WTC11 (cell line): ENCODE results near the gene BDH1. TPM values are rescaled to one million over a fixed set of nuclear protein-coding genes. Genes with fewer than 3 reads are reported as not detected.

ENCODE experiments used
- ATAC-seq: fragments of 200-7000 bp; cut with Tn5 transposase; 2 replicates; pipeline ENCODE4 v1.10.0; 2021; ENCODE audit warnings: mild to moderate bottlenecking, moderate library complexity
- CTCF ChIA-PET: fragments of 300-600 bp; sonication (Branson Sonifier 250); formaldehyde crosslinking; loops from one replicate; lab custom pipeline; 2021; ENCODE audit warnings: antibody characterized with exemption; lab: Charles Lee
- POLR2A ChIA-PET: fragments of 350-600 bp; sonication (Branson Sonifier 250); formaldehyde crosslinking; loops from one replicate; lab custom pipeline; 2021; ENCODE audit warnings: antibody characterized with exemption; lab: Charles Lee
- DNase-seq: peaks from one replicate; pipeline ENCODE4 v3.0.0; 2021; ENCODE audit warnings: low spot score
- H3K27ac Mint-ChIP-seq: 2 replicates; pipeline ENCODE4 v1.8.0; 2021; ENCODE audit warnings: mixed read lengths
- H3K27me3 Mint-ChIP-seq: 2 replicates; pipeline ENCODE4 v1.8.0; 2021; ENCODE audit warnings: low read depth, mild to moderate bottlenecking, moderate library complexity, mixed read lengths
- H3K36me3 Mint-ChIP-seq: 2 replicates; pipeline ENCODE4 v1.8.0; 2021; ENCODE audit warnings: mixed read lengths
- H3K4me1 Mint-ChIP-seq: 2 replicates; pipeline ENCODE4 v1.8.0; 2022; ENCODE audit warnings: mixed read lengths
- H3K4me3 Mint-ChIP-seq: 2 replicates; pipeline ENCODE4 v1.8.0; 2021; ENCODE audit warnings: mild to moderate bottlenecking, moderate library complexity, mixed read lengths
- H3K9me3 Mint-ChIP-seq: 2 replicates; pipeline ENCODE4 v1.8.0; 2021; ENCODE audit warnings: mixed read lengths
- ATF1 ChIP-seq: sonication (generic); formaldehyde crosslinking; IDR thresholded peaks from 2 replicates; pipeline ENCODE4 v1.8.1; 2023; ENCODE audit warnings: mild to moderate bottlenecking, moderate library complexity, missing genetic modification reagents
- GABPB1 ChIP-seq: sonication (generic); formaldehyde crosslinking; IDR thresholded peaks from 2 replicates; pipeline ENCODE4 v1.8.1; 2023; ENCODE audit warnings: mild to moderate bottlenecking, missing genetic modification reagents
- GTF2I ChIP-seq: fragments of 250-450 bp; sonication (Bioruptor Pico); conservative IDR thresholded peaks from 2 replicates; pipeline ENCODE4 v1.4.0; 2021; ENCODE audit warnings: mild to moderate bottlenecking
- KAT7 ChIP-seq: sonication (generic); formaldehyde crosslinking; IDR thresholded peaks from 2 replicates; pipeline ENCODE4 v1.8.1; 2023; ENCODE audit warnings: missing genetic modification reagents, mild to moderate bottlenecking, borderline replicate concordance
- MXD4 ChIP-seq: fragments of 250-450 bp; sonication (Bioruptor Pico); IDR thresholded peaks from 2 replicates; pipeline ENCODE4 v1.8.0; 2021; ENCODE audit warnings: mild to moderate bottlenecking, moderate library complexity, borderline replicate concordance
- MYBL2 ChIP-seq: sonication (generic); formaldehyde crosslinking; IDR thresholded peaks from 2 replicates; pipeline ENCODE4 v1.8.1; 2023; ENCODE audit warnings: mild to moderate bottlenecking, moderate library complexity, missing genetic modification reagents
- NFE2L1 ChIP-seq: sonication (generic); formaldehyde crosslinking; IDR thresholded peaks from 2 replicates; pipeline ENCODE4 v1.8.1; 2023; ENCODE audit warnings: missing genetic modification reagents
- NFYB ChIP-seq: sonication (generic); formaldehyde crosslinking; conservative IDR thresholded peaks from 2 replicates; pipeline ENCODE4 v1.8.0; 2022; ENCODE audit warnings: low read depth, missing genetic modification reagents
- NR2C2 ChIP-seq: sonication (generic); formaldehyde crosslinking; IDR thresholded peaks from 2 replicates; pipeline ENCODE4 v1.8.0; 2022; ENCODE audit warnings: mild to moderate bottlenecking, missing genetic modification reagents
- TEAD1 ChIP-seq: sonication (generic); formaldehyde crosslinking; IDR thresholded peaks from 2 replicates; pipeline ENCODE4 v1.8.0; 2022; ENCODE audit warnings: mild to moderate bottlenecking, missing genetic modification reagents
- ZNF416 ChIP-seq: fragments of 250-450 bp; sonication (Bioruptor Pico); IDR thresholded peaks from 2 replicates; pipeline ENCODE4 v1.9.0; 2021; ENCODE audit warnings: mild to moderate bottlenecking, inconsistent platforms
- total RNA-seq: library from RNA; stranded (reverse); gene quantifications from 3 replicates; pipeline ENCODE4 v1.2.3, GENCODE V29; 2021
- TF ChIP-seq, protein P1 (sequence below): fragments of 250-450 bp; sonication (Bioruptor Pico); IDR thresholded peaks from 2 replicates; pipeline ENCODE4 v1.9.0; 2021; ENCODE audit warnings: mild to moderate bottlenecking
- TF ChIP-seq, protein P2 (sequence below): sonication (generic); formaldehyde crosslinking; IDR thresholded peaks from 2 replicates; pipeline ENCODE4 v1.8.1; 2022; ENCODE audit warnings: missing genetic modification reagents, borderline replicate concordance
- TF ChIP-seq, protein P3 (sequence below): sonication (generic); formaldehyde crosslinking; IDR thresholded peaks from 2 replicates; pipeline ENCODE4 v1.8.1; 2023; ENCODE audit warnings: mild to moderate bottlenecking, missing genetic modification reagents
- TF ChIP-seq, protein P4 (sequence below): fragments of 250-450 bp; sonication (Bioruptor Pico); conservative IDR thresholded peaks from 2 replicates; pipeline ENCODE4 v1.9.0; 2021; ENCODE audit warnings: mild to moderate bottlenecking
- TF ChIP-seq, protein P5 (sequence below): fragments of 250-450 bp; sonication (Bioruptor Pico); IDR thresholded peaks from 2 replicates; pipeline ENCODE4 v2.1.2; 2022; ENCODE audit warnings: mild to moderate bottlenecking, moderate library complexity
- TF ChIP-seq, protein P6 (sequence below): sonication (generic); formaldehyde crosslinking; conservative IDR thresholded peaks from 2 replicates; pipeline ENCODE4 v1.8.1; 2022; ENCODE audit warnings: mild to moderate bottlenecking, missing genetic modification reagents

BDH1 gene
- total RNA-seq, 1 experiment from 2014 or later = 26.8 TPM

DNA sequence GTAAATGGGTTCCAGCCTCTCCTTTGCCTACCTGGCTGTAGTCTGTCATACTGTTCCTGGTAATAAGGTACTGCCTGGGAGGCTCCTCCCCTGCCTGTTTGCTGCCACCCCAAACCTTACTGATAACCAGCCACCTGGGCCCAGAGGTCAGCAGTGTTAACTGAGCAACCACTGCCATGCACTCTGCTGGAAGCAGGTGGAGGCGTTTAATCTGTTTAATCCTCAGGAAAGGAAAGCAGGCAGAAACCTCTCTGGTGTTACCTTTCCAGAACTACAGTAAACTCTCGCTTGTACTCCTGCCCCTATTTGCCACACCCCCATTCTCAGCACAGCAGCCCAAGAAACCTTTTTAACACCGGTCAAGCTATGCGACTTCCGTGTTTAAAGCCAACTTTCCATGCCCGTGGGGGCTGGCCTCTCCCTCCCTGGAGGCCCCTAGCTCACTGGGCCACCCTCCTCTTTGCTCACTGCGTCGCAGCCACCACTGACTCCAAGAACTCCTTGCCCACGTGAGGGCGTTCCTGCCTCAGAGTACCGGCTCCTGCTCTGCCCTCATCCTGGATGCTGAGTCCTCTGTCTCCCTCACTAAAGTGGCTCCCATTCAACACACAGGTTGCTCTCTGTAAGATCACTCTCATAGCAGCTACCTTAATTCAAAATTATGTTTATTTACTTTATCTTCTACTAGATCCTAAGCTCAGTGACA, 8.3 kb downstream of the BDH1 start (continued):
- TF ChIP-seq, protein P1, sequence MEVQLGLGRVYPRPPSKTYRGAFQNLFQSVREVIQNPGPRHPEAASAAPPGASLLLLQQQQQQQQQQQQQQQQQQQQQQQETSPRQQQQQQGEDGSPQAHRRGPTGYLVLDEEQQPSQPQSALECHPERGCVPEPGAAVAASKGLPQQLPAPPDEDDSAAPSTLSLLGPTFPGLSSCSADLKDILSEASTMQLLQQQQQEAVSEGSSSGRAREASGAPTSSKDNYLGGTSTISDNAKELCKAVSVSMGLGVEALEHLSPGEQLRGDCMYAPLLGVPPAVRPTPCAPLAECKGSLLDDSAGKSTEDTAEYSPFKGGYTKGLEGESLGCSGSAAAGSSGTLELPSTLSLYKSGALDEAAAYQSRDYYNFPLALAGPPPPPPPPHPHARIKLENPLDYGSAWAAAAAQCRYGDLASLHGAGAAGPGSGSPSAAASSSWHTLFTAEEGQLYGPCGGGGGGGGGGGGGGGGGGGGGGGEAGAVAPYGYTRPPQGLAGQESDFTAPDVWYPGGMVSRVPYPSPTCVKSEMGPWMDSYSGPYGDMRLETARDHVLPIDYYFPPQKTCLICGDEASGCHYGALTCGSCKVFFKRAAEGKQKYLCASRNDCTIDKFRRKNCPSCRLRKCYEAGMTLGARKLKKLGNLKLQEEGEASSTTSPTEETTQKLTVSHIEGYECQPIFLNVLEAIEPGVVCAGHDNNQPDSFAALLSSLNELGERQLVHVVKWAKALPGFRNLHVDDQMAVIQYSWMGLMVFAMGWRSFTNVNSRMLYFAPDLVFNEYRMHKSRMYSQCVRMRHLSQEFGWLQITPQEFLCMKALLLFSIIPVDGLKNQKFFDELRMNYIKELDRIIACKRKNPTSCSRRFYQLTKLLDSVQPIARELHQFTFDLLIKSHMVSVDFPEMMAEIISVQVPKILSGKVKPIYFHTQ = no peak
- TF ChIP-seq, protein P2, sequence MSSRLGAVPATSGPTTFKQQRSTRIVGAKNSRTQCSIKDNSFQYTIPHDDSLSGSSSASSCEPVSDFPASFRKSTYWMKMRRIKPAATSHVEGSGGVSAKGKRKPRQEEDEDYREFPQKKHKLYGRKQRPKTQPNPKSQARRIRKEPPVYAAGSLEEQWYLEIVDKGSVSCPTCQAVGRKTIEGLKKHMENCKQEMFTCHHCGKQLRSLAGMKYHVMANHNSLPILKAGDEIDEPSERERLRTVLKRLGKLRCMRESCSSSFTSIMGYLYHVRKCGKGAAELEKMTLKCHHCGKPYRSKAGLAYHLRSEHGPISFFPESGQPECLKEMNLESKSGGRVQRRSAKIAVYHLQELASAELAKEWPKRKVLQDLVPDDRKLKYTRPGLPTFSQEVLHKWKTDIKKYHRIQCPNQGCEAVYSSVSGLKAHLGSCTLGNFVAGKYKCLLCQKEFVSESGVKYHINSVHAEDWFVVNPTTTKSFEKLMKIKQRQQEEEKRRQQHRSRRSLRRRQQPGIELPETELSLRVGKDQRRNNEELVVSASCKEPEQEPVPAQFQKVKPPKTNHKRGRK = no peak
- TF ChIP-seq GABPB1 (CRISPR knock-in tag) = no peak
- TF ChIP-seq, protein P3, sequence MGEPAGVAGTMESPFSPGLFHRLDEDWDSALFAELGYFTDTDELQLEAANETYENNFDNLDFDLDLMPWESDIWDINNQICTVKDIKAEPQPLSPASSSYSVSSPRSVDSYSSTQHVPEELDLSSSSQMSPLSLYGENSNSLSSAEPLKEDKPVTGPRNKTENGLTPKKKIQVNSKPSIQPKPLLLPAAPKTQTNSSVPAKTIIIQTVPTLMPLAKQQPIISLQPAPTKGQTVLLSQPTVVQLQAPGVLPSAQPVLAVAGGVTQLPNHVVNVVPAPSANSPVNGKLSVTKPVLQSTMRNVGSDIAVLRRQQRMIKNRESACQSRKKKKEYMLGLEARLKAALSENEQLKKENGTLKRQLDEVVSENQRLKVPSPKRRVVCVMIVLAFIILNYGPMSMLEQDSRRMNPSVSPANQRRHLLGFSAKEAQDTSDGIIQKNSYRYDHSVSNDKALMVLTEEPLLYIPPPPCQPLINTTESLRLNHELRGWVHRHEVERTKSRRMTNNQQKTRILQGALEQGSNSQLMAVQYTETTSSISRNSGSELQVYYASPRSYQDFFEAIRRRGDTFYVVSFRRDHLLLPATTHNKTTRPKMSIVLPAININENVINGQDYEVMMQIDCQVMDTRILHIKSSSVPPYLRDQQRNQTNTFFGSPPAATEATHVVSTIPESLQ (CRISPR knock-in tag) = no peak
- TF ChIP-seq, protein P4, sequence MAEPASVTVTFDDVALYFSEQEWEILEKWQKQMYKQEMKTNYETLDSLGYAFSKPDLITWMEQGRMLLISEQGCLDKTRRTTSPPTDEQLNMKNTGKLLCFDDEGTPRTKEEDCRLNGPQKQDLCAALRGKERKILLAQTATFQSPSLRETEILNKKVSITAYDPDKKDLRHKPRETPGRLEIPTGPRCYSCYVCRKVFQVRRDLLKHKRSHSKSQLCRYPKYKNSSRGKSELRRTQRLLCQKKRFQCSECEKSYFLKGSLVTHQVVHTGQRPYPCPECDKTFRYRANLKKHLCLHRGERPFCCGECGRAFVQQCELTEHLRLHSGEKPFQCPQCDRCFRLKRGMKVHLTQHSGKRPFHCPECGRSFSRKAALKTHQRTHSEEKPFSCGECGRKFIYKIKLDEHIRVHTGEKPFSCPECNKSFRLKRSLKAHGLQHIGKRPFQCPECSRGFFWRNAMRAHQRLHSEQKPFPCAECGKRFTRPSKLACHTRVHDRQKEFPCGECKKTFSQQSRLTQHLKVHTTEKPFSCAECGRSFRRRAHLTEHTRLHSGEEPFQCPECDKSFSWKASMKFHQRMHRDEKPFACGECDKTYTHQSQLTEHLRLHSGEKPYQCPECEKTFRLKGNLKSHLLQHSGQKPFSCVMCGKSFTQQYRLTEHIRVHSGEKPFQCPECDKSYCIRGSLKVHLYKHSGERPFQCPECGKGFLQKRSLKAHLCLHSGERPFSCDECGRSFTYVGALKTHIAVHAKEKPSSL = no peak

DNA sequence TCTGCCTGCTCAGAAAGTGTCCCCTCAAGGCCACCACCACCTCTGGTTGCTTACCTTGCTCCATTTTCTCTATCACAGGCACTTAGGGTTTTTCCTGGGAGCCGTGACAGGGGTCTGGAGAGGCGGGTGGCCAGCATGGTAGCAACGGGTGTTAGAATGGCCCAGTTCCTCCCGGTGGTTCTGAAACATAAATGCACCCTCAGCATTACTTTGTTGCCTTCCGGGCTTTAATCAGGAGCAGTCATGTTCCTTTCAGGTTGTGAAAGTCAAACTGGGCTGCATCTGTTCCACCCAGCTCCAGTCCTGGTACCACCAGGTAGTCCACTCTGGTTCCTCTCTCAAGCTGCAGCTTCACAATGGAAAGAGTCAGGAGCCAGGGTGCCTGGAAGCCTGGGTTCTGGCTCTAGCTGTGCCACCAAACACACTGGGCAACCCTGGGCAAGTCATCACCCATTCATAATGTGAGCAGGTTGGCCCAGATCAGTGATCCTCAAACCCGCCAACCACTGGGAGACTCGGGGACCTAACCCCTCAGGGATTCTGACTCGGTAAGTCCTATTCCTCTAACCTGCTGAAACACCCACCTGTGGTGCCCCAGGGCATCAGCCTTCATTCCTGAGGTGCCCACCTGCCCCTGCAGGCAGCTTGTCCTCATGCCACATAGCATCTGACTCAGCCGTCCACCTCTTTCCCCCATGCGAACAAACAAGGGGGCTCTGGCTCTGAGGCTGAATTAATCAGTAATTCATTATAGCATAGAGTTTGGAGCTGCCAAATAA, 9.3 kb downstream of the BDH1 start:
- Mint-ChIP-seq H3K4me1 (peaks cover 64% of the 10 kb centered on the region), H3K27me3 (no peaks in the 10 kb centered on the region; the same call in 1 of the 2 replicates), H3K9me3 (no peaks in the 10 kb centered on the region), H3K27ac (no peak overlapping the region), H3K36me3 (peaks cover 8% of the 10 kb centered on the region; the same call in 1 of the 2 replicates), H3K4me3 (no peak overlapping the region)
- ChIA-PET CTCF (no interaction called here), POLR2A (no interaction called here)
- ATAC-seq = no peak
- DNase-seq = no peak
- TF ChIP-seq NR2C2 (CRISPR knock-in tag) (no peak), TEAD1 (no peak), NFE2L1 (CRISPR knock-in tag) (no peak), ATF1 (CRISPR knock-in tag) (no peak), MXD4 (CRISPR knock-in tag) (no peak), ZNF416 (no peak), GTF2I (no peak), KAT7 (CRISPR knock-in tag) (no peak), MYBL2 (CRISPR knock-in tag) (no peak), NFYB (CRISPR knock-in tag) (no peak)
- TF ChIP-seq, protein P1 = no peak
- TF ChIP-seq, protein P5, sequence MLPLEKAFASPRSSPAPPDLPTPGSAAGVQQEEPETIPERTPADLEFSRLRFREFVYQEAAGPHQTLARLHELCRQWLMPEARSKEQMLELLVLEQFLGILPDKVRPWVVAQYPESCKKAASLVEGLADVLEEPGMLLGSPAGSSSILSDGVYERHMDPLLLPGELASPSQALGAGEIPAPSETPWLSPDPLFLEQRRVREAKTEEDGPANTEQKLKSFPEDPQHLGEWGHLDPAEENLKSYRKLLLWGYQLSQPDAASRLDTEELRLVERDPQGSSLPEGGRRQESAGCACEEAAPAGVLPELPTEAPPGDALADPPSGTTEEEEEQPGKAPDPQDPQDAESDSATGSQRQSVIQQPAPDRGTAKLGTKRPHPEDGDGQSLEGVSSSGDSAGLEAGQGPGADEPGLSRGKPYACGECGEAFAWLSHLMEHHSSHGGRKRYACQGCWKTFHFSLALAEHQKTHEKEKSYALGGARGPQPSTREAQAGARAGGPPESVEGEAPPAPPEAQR (CRISPR knock-in tag) = no peak
- TF ChIP-seq, protein P6, sequence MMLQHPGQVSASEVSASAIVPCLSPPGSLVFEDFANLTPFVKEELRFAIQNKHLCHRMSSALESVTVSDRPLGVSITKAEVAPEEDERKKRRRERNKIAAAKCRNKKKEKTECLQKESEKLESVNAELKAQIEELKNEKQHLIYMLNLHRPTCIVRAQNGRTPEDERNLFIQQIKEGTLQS = no peak
